Measurements from ENCODE around the gene TMEM273. TPM values are rescaled to one million over a fixed set of nuclear protein-coding genes. Genes with fewer than 3 reads are reported as not detected.

TMEM273 gene
- 0.28 and 6.1 TPM in 2 replicates for total RNA-seq

GRCh38 chr10:49187950-49188761 lies at the start of gene TMEM273:
Gene TMEM273, minus strand, starts transcription at chr10:49188391. Its CDS starts 55 bp downstream, at chr10:49188336.

GRCh38 chr10:49133706-49134248 lies 54.4 kb downstream of the TMEM273 start, which contains the start of gene FAM170B:
Gene FAM170B, minus strand, starts transcription at chr10:49134021. Its CDS starts 103 bp downstream, at chr10:49133918.

DNA sequence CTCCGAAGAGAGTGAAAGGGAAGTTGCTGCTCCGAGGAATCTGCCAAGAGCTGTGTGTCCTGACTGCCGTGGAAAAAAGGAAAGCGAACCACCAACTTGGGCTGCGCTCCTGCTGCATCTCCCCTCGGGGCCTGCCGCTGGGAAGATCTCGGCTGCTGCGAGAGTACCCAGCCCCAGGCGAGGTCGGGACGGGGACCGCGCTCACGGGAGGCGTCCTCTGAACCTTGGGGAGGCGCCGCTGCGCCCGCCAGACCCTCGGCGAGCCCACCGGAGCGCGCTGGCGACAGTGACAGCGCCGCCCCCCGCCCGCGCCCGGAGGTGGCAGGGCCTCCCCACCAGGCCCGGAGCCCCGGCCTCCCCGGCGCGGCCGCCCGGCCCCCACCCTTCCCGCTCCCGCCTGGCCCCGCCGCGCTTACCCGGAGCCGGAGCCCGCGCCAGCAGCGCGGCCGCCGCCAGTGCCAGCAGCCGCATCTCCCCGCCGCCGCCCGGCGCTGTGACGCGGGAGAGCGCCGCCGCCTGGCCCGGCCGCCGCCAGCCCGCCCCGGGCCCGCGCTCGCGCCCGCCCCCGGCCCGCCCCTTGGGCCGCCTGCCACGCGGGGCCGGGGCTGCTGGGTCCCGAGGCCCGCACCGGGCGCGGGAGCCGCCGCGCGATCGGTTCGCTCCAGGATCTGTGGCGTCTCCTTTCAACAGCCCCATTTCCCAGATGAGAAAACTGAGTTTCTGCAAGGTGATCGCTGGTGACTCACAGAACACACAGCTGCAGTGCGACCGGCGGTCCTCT lies 73.0 kb downstream of the TMEM273 start, which contains the start of gene VSTM4:
Gene VSTM4, minus strand, starts transcription at position 508 of the 781 bp plus-strand sequence. Its CDS starts 37 bp downstream, at position 471.

Other genes starting within 250 kb of the TMEM273 start
- not detected in 2 replicates for gene LRRC18, start 248.6 kb downstream of the TMEM273 start, total RNA-seq
- 0.09 and 0.27 TPM in 2 replicates for gene VSTM4, start 72.9 kb downstream of the TMEM273 start, total RNA-seq
- gene FAM170B, start 54.4 kb downstream of the TMEM273 start, total RNA-seq, result not detected in 2 replicates
- under 0.01 TPM in 1 of 2 replicates, not detected in the other for gene C10orf71, start 110.8 kb upstream of the TMEM273 start, total RNA-seq
- not detected in 2 replicates for gene DRGX, start 207.7 kb upstream of the TMEM273 start, total RNA-seq